8988T (cell line): ENCODE data around the gene RHEB.
A peak's percentile ranks its signal among the peaks of the same experiment; 100 is the strongest.

Experiments
- DNase-seq: peaks from one replicate; pipeline ENCODE4 v3.0.0; 2011

Gene RHEB

GRCh38 chr7:151468217-151469018 is 51.3 kb downstream of the RHEB start:
- DNase-seq: no peak

GRCh38 chr7:151465169-151465568 is 54.5 kb downstream of the RHEB start:
- DNase-seq: no peak

- DNase-seq: no peak
Measured at GRCh38 chr7:151462306-151462779, 57.4 kb downstream of the RHEB start.

GRCh38 chr7:151461942-151462230 is 57.8 kb downstream of the RHEB start:
- no peak for DNase-seq

- no peak for DNase-seq
Measured at GRCh38 chr7:151461096-151461941, 58.4 kb downstream of the RHEB start.

GRCh38 chr7:151460474-151460855 is 59.2 kb downstream of the RHEB start:
- DNase-seq: no peak

GRCh38 chr7:151459726-151460473 is 59.8 kb downstream of the RHEB start:
- no peak for DNase-seq

GRCh38 chr7:151457534-151457933 is 62.2 kb downstream of the RHEB start:
- no peak for DNase-seq

GRCh38 chr7:151456782-151457181 is 62.9 kb downstream of the RHEB start:
- no peak for DNase-seq

GRCh38 chr7:151456276-151456675 is 63.4 kb downstream of the RHEB start:
- no peak for DNase-seq

GRCh38 chr7:151455690-151456089 is 64.0 kb downstream of the RHEB start:
- no peak for DNase-seq

- DNase-seq: no peak
Measured at GRCh38 chr7:151454932-151455530, 64.7 kb downstream of the RHEB start.

- no peak for DNase-seq
Measured at GRCh38 chr7:151454305-151454704, 65.4 kb downstream of the RHEB start.

GRCh38 chr7:151453326-151453791 is 66.3 kb downstream of the RHEB start:
- no peak for DNase-seq

- DNase-seq: no peak
Measured at GRCh38 chr7:151452680-151453325, 66.9 kb downstream of the RHEB start.

- DNase-seq: no peak
Measured at GRCh38 chr7:151451626-151452571, 67.8 kb downstream of the RHEB start.

GRCh38 chr7:151451156-151451555 is 68.5 kb downstream of the RHEB start:
- DNase-seq: no peak

- no peak for DNase-seq
Measured at GRCh38 chr7:151449990-151450389, 69.7 kb downstream of the RHEB start.

- peak; percentile 83 for DNase-seq
Measured at GRCh38 chr7:151448261-151449252, 71.1 kb downstream of the RHEB start.

- no peak for DNase-seq
Measured at GRCh38 chr7:151447901-151448260, 71.8 kb downstream of the RHEB start.
